ENCODE measurements around the gene NAPEPLD. TPM values are rescaled to one million over a fixed set of nuclear protein-coding genes. Genes with fewer than 3 reads are reported as not detected.
A peak's percentile ranks its signal among the peaks of the same experiment; 100 is the strongest.

Gene NAPEPLD
- polyA plus RNA-seq, 3 donors = 1.1 to 2.2 (median 1.6) TPM

- Mint-ChIP-seq H3K27me3 (ENCODE audit: low read depth in 3 of 3) (no peaks in the 10 kb centered on the region), H3K36me3 (peaks cover 36 to 42% of the 10 kb centered on the region in 2 donors), H3K9me3 (peaks cover 0 to 8% (median 2%) of the 10 kb centered on the region in 7 donors), H3K27ac (no peak overlapping the region), H3K4me1 (no peaks in the 10 kb centered on the region), H3K4me3 (no peak overlapping the region)
- intact Hi-C loops (cut with micrococcal nuclease) = no loop called here
- TF ChIP-seq, protein P1, sequence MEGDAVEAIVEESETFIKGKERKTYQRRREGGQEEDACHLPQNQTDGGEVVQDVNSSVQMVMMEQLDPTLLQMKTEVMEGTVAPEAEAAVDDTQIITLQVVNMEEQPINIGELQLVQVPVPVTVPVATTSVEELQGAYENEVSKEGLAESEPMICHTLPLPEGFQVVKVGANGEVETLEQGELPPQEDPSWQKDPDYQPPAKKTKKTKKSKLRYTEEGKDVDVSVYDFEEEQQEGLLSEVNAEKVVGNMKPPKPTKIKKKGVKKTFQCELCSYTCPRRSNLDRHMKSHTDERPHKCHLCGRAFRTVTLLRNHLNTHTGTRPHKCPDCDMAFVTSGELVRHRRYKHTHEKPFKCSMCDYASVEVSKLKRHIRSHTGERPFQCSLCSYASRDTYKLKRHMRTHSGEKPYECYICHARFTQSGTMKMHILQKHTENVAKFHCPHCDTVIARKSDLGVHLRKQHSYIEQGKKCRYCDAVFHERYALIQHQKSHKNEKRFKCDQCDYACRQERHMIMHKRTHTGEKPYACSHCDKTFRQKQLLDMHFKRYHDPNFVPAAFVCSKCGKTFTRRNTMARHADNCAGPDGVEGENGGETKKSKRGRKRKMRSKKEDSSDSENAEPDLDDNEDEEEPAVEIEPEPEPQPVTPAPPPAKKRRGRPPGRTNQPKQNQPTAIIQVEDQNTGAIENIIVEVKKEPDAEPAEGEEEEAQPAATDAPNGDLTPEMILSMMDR (IDR thresholded peaks at IDR 0.05) = no peak
- Histone ChIP-seq H3K9ac (ENCODE audit: insufficient read depth, low read length, poor library complexity, severe bottlenecking) (no peak overlapping the region), H4K20me1 (ENCODE audit: insufficient read depth, low read length) (no peaks in the 10 kb centered on the region), H2AFZ (ENCODE audit: insufficient read depth, low read depth, low read length, poor library complexity, severe bottlenecking) (no peak overlapping the region), H3K9me3 (replicated peaks in 1 of 2; ENCODE audit: control insufficient read depth in 1 of 2, insufficient read depth in 1 of 2, low read length in 2 of 2) (no peaks in the 10 kb centered on the region), H3K79me2 (ENCODE audit: insufficient read depth, low read length) (no peaks in the 10 kb centered on the region), H3K4me2 (replicated peaks; ENCODE audit: extremely low read depth, low read length, poor library complexity, severe bottlenecking) (no peak overlapping the region), H3K4me1 (ENCODE audit: control insufficient read depth in 1 of 2, insufficient read depth in 2 of 2, low read length in 2 of 2) (no peaks in the 10 kb centered on the region), H3K27ac (ENCODE audit: low read depth in 1 of 2, low read length in 2 of 2) (no peak overlapping the region), H3K27me3 (ENCODE audit: control insufficient read depth in 2 of 2, insufficient read depth in 2 of 2, low read length in 2 of 2) (no peaks in the 10 kb centered on the region), H3K36me3 (replicated peaks in 1 of 2; ENCODE audit: control insufficient read depth in 1 of 2, insufficient read depth in 2 of 2, low read length in 2 of 2) (peaks cover 16 to 49% of the 10 kb centered on the region in 2 donors), H3K4me3 (replicated peaks in 1 of 3; ENCODE audit: low read depth in 2 of 3, low read length in 3 of 3) (no peak overlapping the region)
- 100% methylated on average over 4 of the region's 4 CpGs for WGBS (ENCODE audit: insufficient coverage)
- no peak for DNase-seq
Observed at GRCh38 chr7:103115771-103116170, 33.1 kb downstream of the NAPEPLD start.

DNA sequence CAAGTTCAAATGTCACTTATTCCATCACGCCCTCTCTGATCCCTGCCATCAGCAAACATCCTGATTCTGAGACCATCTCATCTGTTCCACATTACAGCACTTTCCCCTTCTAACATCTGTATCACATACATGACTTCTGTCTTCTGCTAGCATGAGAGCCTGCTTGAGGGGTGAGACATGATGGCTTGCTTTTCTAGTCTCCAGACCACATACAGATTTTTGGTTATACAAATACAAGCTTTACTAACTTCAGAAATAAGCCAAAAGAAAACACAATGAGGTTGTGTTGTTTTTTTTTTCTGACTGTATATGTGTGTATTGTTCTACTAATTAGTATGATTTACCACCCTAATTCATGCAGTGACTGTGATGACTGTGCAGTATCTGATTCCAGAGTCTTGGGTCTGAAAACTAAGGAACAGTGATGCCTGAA, 34.3 kb downstream of the NAPEPLD start:
- Mint-ChIP-seq H3K27me3 (ENCODE audit: low read depth in 3 of 3) (no peaks in the 10 kb centered on the region), H3K4me3 (no peak overlapping the region), H3K9me3 (peaks cover 0 to 11% (median 3%) of the 10 kb centered on the region in 7 donors), H3K4me1 (no peaks in the 10 kb centered on the region), H3K27ac (peak overlapping the region in 2 of 7 donors; percentile 7 to 24), H3K36me3 (peaks cover 40 to 43% of the 10 kb centered on the region in 2 donors)
- no peak overlapping the region for H2AFZ ChIP-seq (ENCODE audit: insufficient read depth, low read depth, low read length, poor library complexity, severe bottlenecking)
- H3K9ac ChIP-seq (ENCODE audit: insufficient read depth, low read length, poor library complexity, severe bottlenecking) = no peak overlapping the region
- H3K79me2 ChIP-seq (ENCODE audit: insufficient read depth, low read length) = no peaks in the 10 kb centered on the region
- H3K27ac ChIP-seq (ENCODE audit: low read depth in 1 of 2, low read length in 2 of 2) = no peak overlapping the region
- H4K20me1 ChIP-seq (ENCODE audit: insufficient read depth, low read length) = no peaks in the 10 kb centered on the region
- 90% methylated on average over 1 of the region's 1 CpG for WGBS (ENCODE audit: insufficient coverage)
- H3K4me2 ChIP-seq (replicated peaks; ENCODE audit: extremely low read depth, low read length, poor library complexity, severe bottlenecking) = no peak overlapping the region
- no peaks in the 10 kb centered on the region for H3K4me1 ChIP-seq (ENCODE audit: control insufficient read depth in 1 of 2, insufficient read depth in 2 of 2, low read length in 2 of 2)
- no peaks in the 10 kb centered on the region for H3K9me3 ChIP-seq (replicated peaks in 1 of 2; ENCODE audit: control insufficient read depth in 1 of 2, insufficient read depth in 1 of 2, low read length in 2 of 2)
- TF ChIP-seq, protein P1 (IDR thresholded peaks at IDR 0.05) = no peak
- no peak for DNase-seq
- intact Hi-C loops (cut with micrococcal nuclease) = no loop called here
- peaks cover 7 to 40% of the 10 kb centered on the region in 2 donors for H3K36me3 ChIP-seq (replicated peaks in 1 of 2; ENCODE audit: control insufficient read depth in 1 of 2, insufficient read depth in 2 of 2, low read length in 2 of 2)
- H3K4me3 ChIP-seq (replicated peaks in 1 of 3; ENCODE audit: low read depth in 2 of 3, low read length in 3 of 3) = no peak overlapping the region
- no peaks in the 10 kb centered on the region for H3K27me3 ChIP-seq (ENCODE audit: control insufficient read depth in 2 of 2, insufficient read depth in 2 of 2, low read length in 2 of 2)

Measured in CD14-positive monocyte (primary cell).